GM12874 (cell line): ENCODE results near the gene MAFG.

Experiments
- CTCF ChIP-seq: IDR thresholded peaks from 2 replicates; pipeline ENCODE4 v1.5.1; 2011; ENCODE audit warnings: low read depth, mild to moderate bottlenecking, control low read depth, low read length, moderate library complexity; ENCODE audit not compliant: insufficient read depth

The MAFG gene

GRCh38 chr17:81869221-81870130 lies 58.1 kb downstream of the MAFG start:
- peak; percentile 97 for TF ChIP-seq CTCF

GRCh38 chr17:81868674-81869220 lies 58.8 kb downstream of the MAFG start:
- TF ChIP-seq CTCF = no peak
